OCI-LY7 (cell line): ENCODE data around the gene FNDC3B. TPM values are rescaled to one million over a fixed set of nuclear protein-coding genes. Genes with fewer than 3 reads are reported as not detected.
"Not testable (repeated sequence)": the region's sequence is repeated elsewhere in the genome, so short reads cannot be mapped to it uniquely, and the experiment has no call there.

ENCODE experiments used
- BruUV-seq: library from RNA; stranded (reverse); fragments of 400-500 nt; replicated peaks from 2 replicates; lab custom pipeline; 2021; lab: Mats Ljungman, UMichigan
- CTCF ChIA-PET: fragments of 300-600 bp; sonication (Branson Sonifier 250); formaldehyde crosslinking; loops from one replicate; lab custom pipeline; 2022; ENCODE audit warnings: antibody characterized with exemption; ENCODE audit not compliant: unreplicated experiment; lab: Charles Lee
- POLR2A ChIA-PET: fragments of 300-600 bp; sonication (Branson Sonifier 250); formaldehyde crosslinking; loops from one replicate; lab custom pipeline; 2022; ENCODE audit warnings: antibody characterized with exemption; lab: Charles Lee
- DNase-seq: peaks from one replicate; pipeline ENCODE4 v3.0.0-alpha.2; 2015; ENCODE audit warnings: low spot score
- H2AFZ ChIP-seq: fragments of 200-600 bp; sonication (generic), shearing (Covaris generic); 2 replicates; pipeline ENCODE4 v1.6.1; 2014; ENCODE audit warnings: mild to moderate bottlenecking, antibody characterized with exemption, low read length, moderate library complexity
- H3K27ac ChIP-seq: fragments of 200-600 bp; sonication (generic); 2 replicates; pipeline ENCODE4 v1.5.1; 2014; ENCODE audit warnings: mixed run types, low read depth, mild to moderate bottlenecking, moderate library complexity, low read length, inconsistent platforms; ENCODE audit not compliant: poor library complexity, severe bottlenecking
- H3K36me3 ChIP-seq: fragments of 200-600 bp; sonication (generic); 2 replicates; pipeline ENCODE4 v1.6.1; 2014; ENCODE audit warnings: mild to moderate bottlenecking, antibody characterized with exemption, low read length, moderate library complexity, mixed read lengths; ENCODE audit not compliant: insufficient read depth
- H3K4me1 ChIP-seq: fragments of 200-600 bp; sonication (generic); 2 replicates; pipeline ENCODE4 v1.5.1; 2014; ENCODE audit warnings: mild to moderate bottlenecking, low read length; ENCODE audit not compliant: insufficient read depth, poor library complexity, severe bottlenecking
- H3K4me2 ChIP-seq: fragments of 200-600 bp; sonication (generic); 2 replicates; pipeline ENCODE4 v1.6.1; 2014; ENCODE audit warnings: mild to moderate bottlenecking, low read length
- H3K4me3 ChIP-seq: fragments of 200-600 bp; sonication (generic); 2 replicates; pipeline ENCODE4 v1.5.1; 2014; ENCODE audit warnings: mild to moderate bottlenecking, low read depth, low read length; ENCODE audit not compliant: poor library complexity, severe bottlenecking
- H3K79me2 ChIP-seq: fragments of 200-600 bp; sonication (generic); 2 replicates; pipeline ENCODE4 v1.6.1; 2016; ENCODE audit warnings: low read depth, mild to moderate bottlenecking, low read length, moderate library complexity, mixed read lengths; ENCODE audit not compliant: insufficient read depth
- H3K9me2 ChIP-seq: fragments of 200-600 bp; sonication (generic); 2 replicates; pipeline ENCODE4 v1.6.1; 2016; ENCODE audit warnings: mild to moderate bottlenecking, low read length, mixed read lengths; ENCODE audit not compliant: insufficient read depth
- H3K9me3 ChIP-seq: fragments of 200-600 bp; sonication (generic); 2 replicates; pipeline ENCODE4 v1.6.1; 2014; ENCODE audit warnings: mild to moderate bottlenecking, mixed run types, low read length, mixed read lengths
- H4K20me1 ChIP-seq: fragments of 200-600 bp; sonication (generic); 2 replicates; pipeline ENCODE4 v1.6.1; 2014; ENCODE audit warnings: mild to moderate bottlenecking, antibody characterized with exemption, low read length, moderate library complexity, mixed read lengths; ENCODE audit not compliant: insufficient read depth
- EZH2phosphoT487 ChIP-seq: fragments of 200-600 bp; sonication (generic); IDR thresholded peaks from 2 replicates; pipeline ENCODE4 v1.6.1; 2018; ENCODE audit warnings: low read depth, borderline replicate concordance, mild to moderate bottlenecking, mixed run types, antibody characterized with exemption, low read length, moderate library complexity, mixed read lengths
- intact Hi-C: fragments of 100-400 bp; cut with micrococcal nuclease; formaldehyde crosslinking; loops from one replicate; pipeline ENCODE4 v1.10.0; 2022; ENCODE audit not compliant: unreplicated experiment
- total RNA-seq, 2 experiments: library from RNA; depleted of rRNA in 1 of 2; stranded (reverse); fragments of >200 nt in 1 of 2; shearing (Covaris generic) in 1 of 2; gene quantifications; 2 replicates each; pipeline ENCODE4 v1.2.3, GENCODE V29; 2014 to 2022
- TF ChIP-seq, protein P1 (sequence below): fragments of 200-600 bp; sonication (generic); conservative IDR thresholded peaks from 2 replicates; pipeline ENCODE4 v1.5.1; 2014; ENCODE audit warnings: mild to moderate bottlenecking, antibody characterized with exemption, low read length, moderate library complexity, mixed read lengths

Gene FNDC3B
- total RNA-seq, 2 experiments from 2014 or later, result 23.3 to 28.5 TPM

DNA sequence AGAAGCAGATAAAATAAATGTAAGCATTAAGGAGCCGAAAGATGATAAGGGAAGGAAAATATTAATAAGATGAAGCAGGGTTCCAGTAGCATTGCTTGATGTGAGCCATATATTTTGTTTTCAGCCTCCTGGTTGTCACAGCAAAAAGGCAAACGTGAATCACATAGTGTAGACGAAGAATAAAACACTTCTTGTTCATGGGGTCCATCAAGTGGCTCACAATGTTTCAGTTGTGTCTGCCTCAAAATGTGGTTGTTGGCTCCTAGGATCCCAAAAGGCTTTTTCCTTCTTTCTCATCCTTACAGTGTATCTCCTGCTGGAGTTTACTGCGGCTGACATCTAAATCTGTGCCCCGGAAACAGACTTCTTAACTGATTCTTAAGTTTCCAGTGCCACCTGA lies 213.8 kb downstream of the FNDC3B start:
- CTCF ChIA-PET, result no interaction called here
- POLR2A ChIA-PET, result no interaction called here
- no peak overlapping the region for H3K4me2 ChIP-seq
- no peaks in the 10 kb centered on the region for H4K20me1 ChIP-seq
- H3K36me3 ChIP-seq, result no peaks in the 10 kb centered on the region
- no peaks in the 10 kb centered on the region for H3K4me1 ChIP-seq
- no peak for DNase-seq
- H3K4me3 ChIP-seq, result no peak overlapping the region
- BruUV-seq, result no TSS peak
- H3K9me2 ChIP-seq, result no peaks in the 10 kb centered on the region
- H2AFZ ChIP-seq, result no peak overlapping the region
- no peak for TF ChIP-seq EZH2phosphoT487
- TF ChIP-seq, protein P1, sequence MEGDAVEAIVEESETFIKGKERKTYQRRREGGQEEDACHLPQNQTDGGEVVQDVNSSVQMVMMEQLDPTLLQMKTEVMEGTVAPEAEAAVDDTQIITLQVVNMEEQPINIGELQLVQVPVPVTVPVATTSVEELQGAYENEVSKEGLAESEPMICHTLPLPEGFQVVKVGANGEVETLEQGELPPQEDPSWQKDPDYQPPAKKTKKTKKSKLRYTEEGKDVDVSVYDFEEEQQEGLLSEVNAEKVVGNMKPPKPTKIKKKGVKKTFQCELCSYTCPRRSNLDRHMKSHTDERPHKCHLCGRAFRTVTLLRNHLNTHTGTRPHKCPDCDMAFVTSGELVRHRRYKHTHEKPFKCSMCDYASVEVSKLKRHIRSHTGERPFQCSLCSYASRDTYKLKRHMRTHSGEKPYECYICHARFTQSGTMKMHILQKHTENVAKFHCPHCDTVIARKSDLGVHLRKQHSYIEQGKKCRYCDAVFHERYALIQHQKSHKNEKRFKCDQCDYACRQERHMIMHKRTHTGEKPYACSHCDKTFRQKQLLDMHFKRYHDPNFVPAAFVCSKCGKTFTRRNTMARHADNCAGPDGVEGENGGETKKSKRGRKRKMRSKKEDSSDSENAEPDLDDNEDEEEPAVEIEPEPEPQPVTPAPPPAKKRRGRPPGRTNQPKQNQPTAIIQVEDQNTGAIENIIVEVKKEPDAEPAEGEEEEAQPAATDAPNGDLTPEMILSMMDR, result no peak
- no peaks in the 10 kb centered on the region for H3K9me3 ChIP-seq
- no peaks in the 10 kb centered on the region for H3K79me2 ChIP-seq
- intact Hi-C loops, result no loop called here
- no peak overlapping the region for H3K27ac ChIP-seq

DNA sequence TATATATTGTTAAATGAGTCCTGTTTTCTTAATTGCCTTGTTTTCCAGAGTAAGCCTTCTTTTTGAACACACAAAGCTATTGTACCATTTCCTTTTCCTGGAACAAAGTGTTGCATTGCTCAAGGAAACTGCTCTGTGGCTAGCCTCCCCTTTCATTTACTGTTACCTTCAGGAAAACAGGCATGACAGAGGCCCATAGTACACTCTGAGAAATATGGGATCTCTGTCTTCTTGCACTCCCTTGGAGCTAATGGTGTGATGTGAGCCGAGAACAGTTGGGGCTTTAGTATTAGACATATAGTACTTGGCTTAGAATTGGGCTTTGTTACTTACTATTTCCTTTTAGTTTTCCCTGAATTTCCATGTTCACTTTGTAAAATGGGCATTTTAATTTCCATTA lies 215.2 kb downstream of the FNDC3B start:
- no TSS peak for BruUV-seq
- no peak overlapping the region for H3K4me2 ChIP-seq
- H2AFZ ChIP-seq, result no peak overlapping the region
- CTCF ChIA-PET, result no interaction called here
- H4K20me1 ChIP-seq, result no peaks in the 10 kb centered on the region
- no peak for TF ChIP-seq EZH2phosphoT487
- TF ChIP-seq, protein P1, result no peak
- no peak for DNase-seq
- H3K4me1 ChIP-seq, result no peaks in the 10 kb centered on the region
- no peak overlapping the region for H3K27ac ChIP-seq
- H3K9me3 ChIP-seq, result no peaks in the 10 kb centered on the region
- H3K36me3 ChIP-seq, result no peaks in the 10 kb centered on the region
- POLR2A ChIA-PET, result interaction anchor here (0.6 to 0.7 kb wide), 2 partner anchors 9 to 44 kb away, joined by 3 to 5 read pairs; no protein-coding TSS in a partner anchor
- intact Hi-C loops, result no loop called here
- no peaks in the 10 kb centered on the region for H3K9me2 ChIP-seq
- no peak overlapping the region for H3K4me3 ChIP-seq
- H3K79me2 ChIP-seq, result no peaks in the 10 kb centered on the region

DNA sequence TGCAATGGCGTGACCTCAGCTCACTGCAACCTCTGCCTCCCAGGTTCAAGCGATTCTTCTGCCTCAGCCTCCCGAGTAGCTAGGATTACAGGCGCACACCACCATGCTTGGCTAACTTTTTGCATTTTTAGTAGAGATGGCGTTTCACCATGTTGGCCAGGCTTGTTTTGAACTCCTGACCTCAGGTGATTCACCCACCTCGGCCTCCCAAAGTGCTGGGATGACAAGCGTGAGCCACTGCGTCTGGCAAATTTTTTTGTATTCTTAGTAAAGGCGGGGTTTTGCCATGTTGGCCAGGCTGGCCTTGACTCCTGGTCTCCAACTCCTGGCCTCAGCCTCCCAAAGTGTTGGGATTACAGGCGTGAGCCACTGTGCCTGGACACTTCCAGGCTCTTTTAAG lies 215.9 kb downstream of the FNDC3B start:
- H3K9me3 ChIP-seq, H3K4me3 ChIP-seq, DNase-seq, H3K4me1 ChIP-seq, H3K4me2 ChIP-seq, H3K36me3 ChIP-seq, H4K20me1 ChIP-seq, H3K27ac ChIP-seq, CTCF ChIA-PET, POLR2A ChIA-PET, intact Hi-C loops, H2AFZ ChIP-seq, H3K79me2 ChIP-seq, BruUV-seq, H3K9me2 ChIP-seq: not testable (repeated sequence)
